ENCODE results near the gene DCUN1D4. TPM values are rescaled to one million over a fixed set of nuclear protein-coding genes. Genes with fewer than 3 reads are reported as not detected.

Gene DCUN1D4
- total and polyA plus RNA-seq, 8 donors: 9.2 to 24.2 (median 16.9) TPM

DNA sequence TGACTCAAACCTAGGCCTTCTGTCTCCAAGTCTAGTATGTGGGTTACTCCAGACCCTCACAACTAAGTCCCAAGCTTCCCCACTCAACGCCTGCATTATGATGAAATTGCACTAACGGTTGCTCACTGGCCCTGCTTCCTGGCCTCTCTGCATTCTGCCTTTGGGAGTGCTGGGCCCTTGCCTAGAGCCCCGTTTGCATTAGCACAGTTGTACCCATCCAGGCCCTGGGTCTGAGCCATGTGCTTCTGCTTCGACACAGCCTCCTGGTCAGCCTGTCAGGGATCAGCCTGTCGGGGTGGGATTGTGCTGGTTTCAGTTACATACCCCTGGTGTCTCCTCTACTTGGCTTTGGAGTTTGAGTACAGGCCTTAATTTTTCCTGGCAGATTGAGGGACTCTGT, 58.4 kb downstream of the DCUN1D4 start:
- Histone ChIP-seq H3K9me3 (no peaks in the 10 kb centered on the region), H3K27me3 (no peaks in the 10 kb centered on the region), H3K36me3 (peaks cover 0 to 8% (median 0%) of the 10 kb centered on the region in 3 donors), H3K27ac (no peak overlapping the region), H3K4me3 (no peak overlapping the region), H3K4me1 (peaks cover 1 to 9% (median 3%) of the 10 kb centered on the region in 3 donors)
- FAIRE-seq (no peak), DNase-seq (no peak), ATAC-seq (no peak)
- TF ChIP-seq, protein P1, sequence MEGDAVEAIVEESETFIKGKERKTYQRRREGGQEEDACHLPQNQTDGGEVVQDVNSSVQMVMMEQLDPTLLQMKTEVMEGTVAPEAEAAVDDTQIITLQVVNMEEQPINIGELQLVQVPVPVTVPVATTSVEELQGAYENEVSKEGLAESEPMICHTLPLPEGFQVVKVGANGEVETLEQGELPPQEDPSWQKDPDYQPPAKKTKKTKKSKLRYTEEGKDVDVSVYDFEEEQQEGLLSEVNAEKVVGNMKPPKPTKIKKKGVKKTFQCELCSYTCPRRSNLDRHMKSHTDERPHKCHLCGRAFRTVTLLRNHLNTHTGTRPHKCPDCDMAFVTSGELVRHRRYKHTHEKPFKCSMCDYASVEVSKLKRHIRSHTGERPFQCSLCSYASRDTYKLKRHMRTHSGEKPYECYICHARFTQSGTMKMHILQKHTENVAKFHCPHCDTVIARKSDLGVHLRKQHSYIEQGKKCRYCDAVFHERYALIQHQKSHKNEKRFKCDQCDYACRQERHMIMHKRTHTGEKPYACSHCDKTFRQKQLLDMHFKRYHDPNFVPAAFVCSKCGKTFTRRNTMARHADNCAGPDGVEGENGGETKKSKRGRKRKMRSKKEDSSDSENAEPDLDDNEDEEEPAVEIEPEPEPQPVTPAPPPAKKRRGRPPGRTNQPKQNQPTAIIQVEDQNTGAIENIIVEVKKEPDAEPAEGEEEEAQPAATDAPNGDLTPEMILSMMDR (IDR thresholded peaks at IDR 0.05): no peak
- WGBS, 2 donors: 84 to 93% methylated on average over 5 of the region's 5 CpGs
- intact Hi-C loops (cut with DNase I): no loop called here

DNA sequence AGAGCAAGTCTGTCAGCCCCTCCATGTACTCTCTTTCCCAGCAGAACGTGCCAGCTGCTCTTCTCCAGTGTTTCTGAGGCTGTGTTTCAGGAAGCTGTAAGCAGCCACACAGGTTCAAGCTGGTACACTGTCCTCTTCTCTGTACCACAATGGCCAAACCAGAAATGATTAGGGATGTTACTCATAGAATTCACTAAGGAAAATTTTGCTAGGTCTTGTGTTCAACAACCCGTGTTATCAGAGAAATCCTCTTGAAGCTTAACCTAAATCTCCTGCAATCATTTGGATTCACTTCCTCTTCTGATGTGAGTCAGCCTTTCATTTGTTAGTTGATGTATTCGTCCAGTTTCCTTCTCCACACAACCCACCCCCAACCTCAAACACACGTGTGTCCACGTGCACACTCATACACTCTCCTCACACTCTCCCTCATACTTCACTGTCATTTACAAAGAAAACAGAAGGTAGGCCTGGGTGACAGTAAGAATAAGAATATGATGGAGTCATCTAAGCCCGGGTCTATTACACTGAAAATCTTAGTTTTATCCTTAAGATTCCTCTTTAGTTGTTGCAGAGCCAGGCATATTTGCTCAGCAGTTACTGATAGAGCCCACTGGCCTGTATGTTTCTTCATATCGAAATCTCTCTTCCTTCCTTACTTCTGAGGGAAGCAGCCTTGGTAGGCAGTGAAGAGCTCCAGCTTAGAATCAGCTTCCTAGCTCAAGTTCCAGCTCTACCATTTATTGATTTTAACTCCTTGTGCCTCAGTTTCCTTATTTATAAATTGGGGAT, 63.4 kb downstream of the DCUN1D4 start:
- peak in 3 of 4 donors; percentile 10 to 69 (median 27) for ATAC-seq
- Histone ChIP-seq H3K27me3 (no peaks in the 10 kb centered on the region), H3K4me1 (peaks cover 30 to 43% (median 35%) of the 10 kb centered on the region in 3 donors), H3K4me3 (no peak overlapping the region), H3K27ac (peak overlapping the region in 2 of 4 donors; percentile 30 to 33), H3K36me3 (peaks cover 0 to 2% (median 0%) of the 10 kb centered on the region in 3 donors), H3K9me3 (no peaks in the 10 kb centered on the region)
- no peak for FAIRE-seq
- TF ChIP-seq, protein P1 (IDR thresholded peaks at IDR 0.05): no peak
- 66 to 71% methylated on average over 7 of the region's 7 CpGs for WGBS, 2 donors
- DNase-seq: no peak
- intact Hi-C loops (cut with DNase I): no loop called here

DNA sequence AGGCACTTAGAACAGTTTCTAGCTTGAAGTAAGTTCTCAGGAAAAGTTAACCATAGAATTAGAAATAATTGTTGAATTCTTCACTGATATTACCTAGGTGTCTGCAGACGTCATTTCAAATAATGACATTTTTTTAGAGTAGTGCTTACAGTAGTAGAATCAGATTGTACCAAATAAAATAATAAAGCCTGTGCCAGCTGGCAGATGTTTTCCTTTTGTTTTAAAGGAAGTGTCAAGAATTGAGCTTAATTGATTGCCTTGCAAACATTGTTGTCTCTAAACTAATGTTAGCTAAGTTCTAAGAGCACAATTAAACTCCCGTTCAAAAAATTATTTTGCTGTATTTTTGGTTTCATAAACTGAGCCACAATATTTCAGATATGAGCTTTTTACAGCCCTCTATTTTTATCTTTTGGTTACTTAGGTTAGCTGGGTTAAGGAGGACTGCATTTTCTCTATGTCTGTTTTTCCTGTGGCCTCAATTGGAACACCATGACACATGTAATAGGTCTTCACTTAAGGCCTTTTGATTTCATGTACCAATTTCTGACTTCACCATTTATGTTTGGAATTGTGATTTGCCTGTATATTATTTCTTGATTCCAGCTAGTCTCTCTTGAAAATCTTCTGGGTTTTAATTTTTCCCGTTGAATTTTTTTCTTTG, 64.2 kb downstream of the DCUN1D4 start:
- Histone ChIP-seq H3K27me3 (no peaks in the 10 kb centered on the region), H3K9me3 (no peaks in the 10 kb centered on the region)
- intact Hi-C loops (cut with DNase I): no loop called here

DNA sequence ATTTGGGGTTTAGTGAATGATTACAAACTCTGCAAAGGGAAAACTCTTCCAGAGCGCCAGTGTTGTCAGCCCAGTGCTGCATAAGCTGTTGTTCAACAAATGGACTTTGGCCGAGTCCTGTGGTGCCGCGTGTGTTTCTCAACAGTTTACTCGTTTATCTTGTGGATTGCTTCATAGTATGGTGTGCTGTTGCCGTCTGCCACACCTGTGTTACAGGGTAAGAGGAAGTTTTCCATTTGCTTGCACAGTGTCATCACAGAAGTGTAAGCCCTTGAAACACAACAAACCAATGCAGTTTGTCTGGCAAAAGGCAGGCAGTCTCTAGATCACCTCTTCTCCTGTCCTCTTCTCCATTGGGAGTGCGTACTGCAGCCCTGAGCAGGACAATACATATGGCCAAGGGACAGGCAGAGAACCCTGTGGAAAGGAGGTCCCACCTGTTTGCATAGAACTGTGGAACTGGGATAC, 66.3 kb downstream of the DCUN1D4 start:
- H3K27me3 ChIP-seq: no peaks in the 10 kb centered on the region
- intact Hi-C loops (cut with DNase I): no loop called here
- TF ChIP-seq, protein P1 (IDR thresholded peaks at IDR 0.05): no peak
- ATAC-seq (peak; percentile 93 to 96 (median 96)), DNase-seq (peak; percentile 63 to 80 (median 72)), FAIRE-seq (no peak)
- WGBS, 2 donors: 23% methylated on average over 7 of the region's 7 CpGs
- peak overlapping the region; percentile 57 to 89 (median 74) for H3K27ac ChIP-seq
- H3K4me1 ChIP-seq: peaks cover 30 to 43% (median 35%) of the 10 kb centered on the region in 3 donors
- no peak overlapping the region for H3K4me3 ChIP-seq
- H3K36me3 ChIP-seq: peaks cover 0 to 11% (median 3%) of the 10 kb centered on the region in 3 donors
- H3K9me3 ChIP-seq: no peaks in the 10 kb centered on the region

More for the DNA sequence above, 64.2 kb downstream of the DCUN1D4 start:
- FAIRE-seq: no peak
- WGBS, 2 donors: 29 to 38% methylated on average over 3 of the region's 3 CpGs
- H3K4me1 ChIP-seq: peaks cover 30 to 43% (median 35%) of the 10 kb centered on the region in 3 donors
- ATAC-seq: peak; percentile 14 to 47 (median 31)
- DNase-seq: peak in 1 of 6 donors; percentile 12
- H3K27ac ChIP-seq: peak overlapping the region in 2 of 4 donors; percentile 30 to 33
- no peak overlapping the region for H3K4me3 ChIP-seq
- H3K36me3 ChIP-seq: no peaks in the 10 kb centered on the region
- TF ChIP-seq, protein P1 (IDR thresholded peaks at IDR 0.05): no peak
